HG03095 (cell line): ENCODE data around the gene GPRASP2.
"Not testable (repeated sequence)": the region's sequence is repeated elsewhere in the genome, so short reads cannot be mapped to it uniquely, and the experiment has no call there.

ENCODE experiments used
- ATAC-seq: cut with Tn5 transposase; IDR thresholded peaks from one replicate; pipeline ENCODE4 v1.9.1; 2021; ENCODE audit warnings: moderate library complexity; ENCODE audit not compliant: unreplicated experiment

Gene GPRASP2

GRCh38 chrX:102712216-102712966 lies at the start of gene GPRASP2:
Gene GPRASP2, plus strand, starts transcription at chrX:102712448. Its CDS starts 2,422 bp downstream, at chrX:102714870.
- no peak for ATAC-seq

- ATAC-seq, result not testable (repeated sequence)
Observed at GRCh38 chrX:102663820-102664219, 48.4 kb upstream of the GPRASP2 start.

GRCh38 chrX:102667034-102667433 lies 45.2 kb upstream of the GPRASP2 start:
- ATAC-seq, result not testable (repeated sequence)

GRCh38 chrX:102669526-102669925 lies 42.7 kb upstream of the GPRASP2 start:
- no peak for ATAC-seq

GRCh38 chrX:102672856-102673255 lies 39.4 kb upstream of the GPRASP2 start:
- no peak for ATAC-seq

GRCh38 chrX:102677479-102677878 lies 34.8 kb upstream of the GPRASP2 start:
- ATAC-seq, result not testable (repeated sequence)

GRCh38 chrX:102684772-102685520 lies 27.3 kb upstream of the GPRASP2 start:
- no peak for ATAC-seq

- no peak for ATAC-seq
Observed at GRCh38 chrX:102694749-102695148, 17.5 kb upstream of the GPRASP2 start.

- no peak for ATAC-seq
Observed at GRCh38 chrX:102696306-102696705, 15.9 kb upstream of the GPRASP2 start.

GRCh38 chrX:102697494-102697893 lies 14.8 kb upstream of the GPRASP2 start:
- no peak for ATAC-seq

GRCh38 chrX:102708900-102709299 lies 3.3 kb upstream of the GPRASP2 start:
- no peak for ATAC-seq

- no peak for ATAC-seq
Observed at GRCh38 chrX:102711872-102712215, 404 bp upstream of the GPRASP2 start.

- ATAC-seq, result no peak
Observed at GRCh38 chrX:102712981-102713625, 855 bp downstream of the GPRASP2 start.

GRCh38 chrX:102714994-102715393 lies 2.7 kb downstream of the GPRASP2 start:
- no peak for ATAC-seq

GRCh38 chrX:102715967-102716366 lies 3.7 kb downstream of the GPRASP2 start:
- no peak for ATAC-seq

- peak; percentile 92 for ATAC-seq
Observed at GRCh38 chrX:102720237-102721168, 8.3 kb downstream of the GPRASP2 start, which contains the start of gene GPRASP3. Gene GPRASP3, plus strand, starts transcription at chrX:102720743. Its CDS starts 28,253 bp downstream, at chrX:102748996.

GRCh38 chrX:102721169-102721506 lies 8.9 kb downstream of the GPRASP2 start:
- not testable (repeated sequence) for ATAC-seq

- ATAC-seq, result no peak
Observed at GRCh38 chrX:102723456-102723855, 11.2 kb downstream of the GPRASP2 start.

- ATAC-seq, result no peak
Observed at GRCh38 chrX:102727761-102728160, 15.5 kb downstream of the GPRASP2 start.

- no peak for ATAC-seq
Observed at GRCh38 chrX:102728646-102729045, 16.4 kb downstream of the GPRASP2 start.

- no peak for ATAC-seq
Observed at GRCh38 chrX:102739657-102740056, 27.4 kb downstream of the GPRASP2 start.
